ENCODE measurements around the gene MUL1. TPM values are rescaled to one million over a fixed set of nuclear protein-coding genes. Genes with fewer than 3 reads are reported as not detected.

MUL1 gene
- total and polyA plus RNA-seq, 10 donors, result 2.9 to 32.3 (median 21.1) TPM

- no peak for DNase-seq
- TF ChIP-seq POLR2AphosphoS5 (IDR thresholded peaks at IDR 0.05), result no peak
- TF ChIP-seq CTCF (IDR thresholded peaks at IDR 0.05 in 8 of 11, conservative IDR thresholded peaks at IDR 0.05 in 3 of 11), result no peak
- no peak for TF ChIP-seq POLR2A (IDR thresholded peaks at IDR 0.05)
- WGBS, 5 donors, result 63 to 81% (median 72%) methylated on average over 6 of the region's 6 CpGs
- Histone ChIP-seq H3K36me3 (no peaks in the 10 kb centered on the region), H3K9me3 (no peaks in the 10 kb centered on the region), H3K4me1 (peaks cover 15 to 33% (median 25%) of the 10 kb centered on the region in 6 donors), H3K4me3 (no peak overlapping the region), H3K27ac (no peak overlapping the region), H3K27me3 (replicated peaks in 1 of 7) (peaks cover 0 to 38% (median 14%) of the 10 kb centered on the region in 7 donors)
- intact Hi-C loops (cut with DNase I; ENCODE audit: low total_unique reads), result loop anchor here (10.0 kb wide), 1 partner anchor 576 kb away; no protein-coding TSS in a partner anchor
These were observed 16.8 kb downstream of the MUL1 start for GRCh38 chr1:20491178-20491577.

GRCh38 chr1:20487236-20487590 lies 20.7 kb downstream of the MUL1 start:
- peaks cover 11 to 42% (median 35%) of the 10 kb centered on the region in 6 donors for H3K4me1 ChIP-seq
- no peaks in the 10 kb centered on the region for H3K36me3 ChIP-seq
- H3K4me3 ChIP-seq, result peak overlapping the region in 4 of 8 donors; percentile 35 to 77 (median 55)
- no peak overlapping the region for H3K27ac ChIP-seq
- TF ChIP-seq POLR2A (IDR thresholded peaks at IDR 0.05) (no peak), CTCF (IDR thresholded peaks at IDR 0.05 in 8 of 11, conservative IDR thresholded peaks at IDR 0.05 in 3 of 11) (no peak), POLR2AphosphoS5 (IDR thresholded peaks at IDR 0.05) (no peak)
- 3 to 14% (median 10%) methylated on average over 4 of the region's 4 CpGs for WGBS, 5 donors
- H3K9me3 ChIP-seq, result no peaks in the 10 kb centered on the region
- peaks cover 7 to 78% (median 44%) of the 10 kb centered on the region in 7 donors for H3K27me3 ChIP-seq (replicated peaks in 1 of 7)
- DNase-seq, result no peak
- intact Hi-C loops (cut with DNase I; ENCODE audit: low total_unique reads), result loop anchor here (5.0 kb wide), 1 partner anchor 110 kb away; no protein-coding TSS in a partner anchor

GRCh38 chr1:20486457-20487235 lies 21.3 kb downstream of the MUL1 start:
- no peak for DNase-seq
- WGBS, 5 donors, result 2 to 6% (median 3%) methylated on average over 8 to 51 of the region's 51 CpGs
- TF ChIP-seq POLR2AphosphoS5 (IDR thresholded peaks at IDR 0.05), result peak in 2 of 3 donors; percentile 28 to 59
- no peak for TF ChIP-seq POLR2A (IDR thresholded peaks at IDR 0.05)
- TF ChIP-seq CTCF (IDR thresholded peaks at IDR 0.05 in 8 of 11, conservative IDR thresholded peaks at IDR 0.05 in 3 of 11), result no peak
- peak overlapping the region; percentile 35 to 77 (median 52) for H3K4me3 ChIP-seq
- no peaks in the 10 kb centered on the region for H3K36me3 ChIP-seq
- H3K4me1 ChIP-seq, result peaks cover 11 to 45% (median 36%) of the 10 kb centered on the region in 6 donors
- H3K27me3 ChIP-seq (replicated peaks in 1 of 7), result peaks cover 7 to 83% (median 49%) of the 10 kb centered on the region in 7 donors
- intact Hi-C loops (cut with DNase I; ENCODE audit: low total_unique reads), result loop anchor here (5.0 kb wide), 1 partner anchor 109 kb away; no protein-coding TSS in a partner anchor
- no peaks in the 10 kb centered on the region for H3K9me3 ChIP-seq
- H3K27ac ChIP-seq, result peak overlapping the region in 7 of 8 donors; percentile 29 to 80 (median 75)
